Glutamatergic neuron (in vitro differentiated cells): ENCODE data around the gene PHLDB2. TPM values are rescaled to one million over a fixed set of nuclear protein-coding genes. Genes with fewer than 3 reads are reported as not detected.

Experiments used
- DNase-seq: peaks from one replicate; pipeline ENCODE4 v3.0.0; 2022
- H3K27ac Mint-ChIP-seq: one replicate; pipeline ENCODE4 v1.8.0; 2020; ENCODE audit warnings: mild to moderate bottlenecking, mixed read lengths, inconsistent platforms; ENCODE audit not compliant: unreplicated experiment
- H3K27me3 Mint-ChIP-seq: one replicate; pipeline ENCODE4 v1.8.0; 2020; ENCODE audit warnings: mild to moderate bottlenecking, moderate library complexity, mixed read lengths, inconsistent platforms; ENCODE audit not compliant: unreplicated experiment
- H3K36me3 Mint-ChIP-seq: one replicate; pipeline ENCODE4 v1.8.0; 2020; ENCODE audit warnings: mild to moderate bottlenecking, mixed read lengths, inconsistent platforms; ENCODE audit not compliant: unreplicated experiment
- H3K4me1 Mint-ChIP-seq: one replicate; pipeline ENCODE4 v1.8.0; 2020; ENCODE audit warnings: mild to moderate bottlenecking, low read depth, mixed read lengths, inconsistent platforms; ENCODE audit not compliant: unreplicated experiment
- H3K4me3 Mint-ChIP-seq: one replicate; pipeline ENCODE4 v1.8.0; 2020; ENCODE audit warnings: mild to moderate bottlenecking, mixed read lengths, inconsistent platforms; ENCODE audit not compliant: unreplicated experiment
- H3K9me3 Mint-ChIP-seq: one replicate; pipeline ENCODE4 v1.8.0; 2020; ENCODE audit warnings: mild to moderate bottlenecking, moderate library complexity, mixed read lengths, inconsistent platforms; ENCODE audit not compliant: unreplicated experiment
- total RNA-seq: library from RNA; stranded (reverse); fragmentation: NEBNext Ultra II Directional; extraction: Animal tissue kit (Norgen Biotek cat#: 25700); gene quantifications from one replicate; pipeline ENCODE4 v1.2.1, GENCODE V29; 2021; ENCODE audit not compliant: unreplicated experiment
- TF ChIP-seq, protein P1 (sequence below): fragments of 200-600 bp; sonication (generic); IDR thresholded peaks from one replicate; pipeline ENCODE4 v1.5.0; 2021; ENCODE audit not compliant: partially characterized antibody, unreplicated experiment

Gene PHLDB2
- total RNA-seq, 1 donor from 2014 or later = 18.7 TPM

DNA sequence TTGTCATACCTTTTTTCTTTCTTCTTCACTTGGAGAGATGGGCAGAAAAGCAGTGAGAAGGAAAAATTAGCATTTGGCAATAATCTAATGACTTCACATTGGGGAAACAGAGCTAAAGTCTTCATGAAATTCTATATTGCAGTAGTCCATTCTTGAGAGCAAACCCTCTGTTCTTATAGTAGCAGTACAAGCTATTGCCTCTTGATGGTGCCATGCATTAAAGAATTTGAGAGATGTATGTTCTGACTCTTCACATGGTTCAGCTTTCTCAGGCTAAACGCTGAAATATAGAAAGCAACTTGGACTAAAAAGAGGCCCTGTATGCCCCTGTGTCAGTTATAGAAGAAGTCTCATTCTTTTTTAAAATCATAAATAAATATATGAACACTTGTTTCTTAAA, 36.0 kb downstream of the PHLDB2 start:
- Mint-ChIP-seq H3K4me3 (no peak overlapping the region), H3K27me3 (peaks cover 5% of the 10 kb centered on the region), H3K36me3 (peaks cover 22% of the 10 kb centered on the region), H3K4me1 (no peaks in the 10 kb centered on the region), H3K27ac (no peak overlapping the region), H3K9me3 (peaks cover 3% of the 10 kb centered on the region)
- TF ChIP-seq, protein P1, sequence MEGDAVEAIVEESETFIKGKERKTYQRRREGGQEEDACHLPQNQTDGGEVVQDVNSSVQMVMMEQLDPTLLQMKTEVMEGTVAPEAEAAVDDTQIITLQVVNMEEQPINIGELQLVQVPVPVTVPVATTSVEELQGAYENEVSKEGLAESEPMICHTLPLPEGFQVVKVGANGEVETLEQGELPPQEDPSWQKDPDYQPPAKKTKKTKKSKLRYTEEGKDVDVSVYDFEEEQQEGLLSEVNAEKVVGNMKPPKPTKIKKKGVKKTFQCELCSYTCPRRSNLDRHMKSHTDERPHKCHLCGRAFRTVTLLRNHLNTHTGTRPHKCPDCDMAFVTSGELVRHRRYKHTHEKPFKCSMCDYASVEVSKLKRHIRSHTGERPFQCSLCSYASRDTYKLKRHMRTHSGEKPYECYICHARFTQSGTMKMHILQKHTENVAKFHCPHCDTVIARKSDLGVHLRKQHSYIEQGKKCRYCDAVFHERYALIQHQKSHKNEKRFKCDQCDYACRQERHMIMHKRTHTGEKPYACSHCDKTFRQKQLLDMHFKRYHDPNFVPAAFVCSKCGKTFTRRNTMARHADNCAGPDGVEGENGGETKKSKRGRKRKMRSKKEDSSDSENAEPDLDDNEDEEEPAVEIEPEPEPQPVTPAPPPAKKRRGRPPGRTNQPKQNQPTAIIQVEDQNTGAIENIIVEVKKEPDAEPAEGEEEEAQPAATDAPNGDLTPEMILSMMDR = no peak
- DNase-seq = no peak

DNA sequence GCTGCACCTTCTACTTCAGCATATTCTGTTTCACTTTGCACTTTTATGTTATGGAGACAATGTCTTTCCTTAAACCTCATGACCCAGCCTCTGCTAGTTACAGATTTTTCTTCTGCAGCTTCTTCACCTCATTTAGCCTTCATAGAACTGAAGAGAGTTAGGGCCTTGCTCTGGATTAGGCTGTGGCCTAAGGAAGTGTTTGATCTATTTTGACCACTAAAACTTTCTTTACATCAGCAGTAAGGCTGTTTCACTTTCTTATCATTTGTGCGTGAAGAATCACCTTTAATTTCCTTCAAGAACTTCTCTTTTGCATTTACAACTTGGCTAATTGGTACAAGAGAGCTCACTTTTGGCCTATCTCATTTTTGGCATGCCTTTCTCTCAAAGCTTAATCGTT, 40.9 kb downstream of the PHLDB2 start:
- no peak for DNase-seq
- Mint-ChIP-seq H3K27ac (no peak overlapping the region), H3K4me1 (peaks cover 4% of the 10 kb centered on the region), H3K4me3 (no peak overlapping the region), H3K36me3 (peaks cover 22% of the 10 kb centered on the region), H3K27me3 (peaks cover 3% of the 10 kb centered on the region), H3K9me3 (peaks cover 3% of the 10 kb centered on the region)
- TF ChIP-seq, protein P1 = no peak

DNA sequence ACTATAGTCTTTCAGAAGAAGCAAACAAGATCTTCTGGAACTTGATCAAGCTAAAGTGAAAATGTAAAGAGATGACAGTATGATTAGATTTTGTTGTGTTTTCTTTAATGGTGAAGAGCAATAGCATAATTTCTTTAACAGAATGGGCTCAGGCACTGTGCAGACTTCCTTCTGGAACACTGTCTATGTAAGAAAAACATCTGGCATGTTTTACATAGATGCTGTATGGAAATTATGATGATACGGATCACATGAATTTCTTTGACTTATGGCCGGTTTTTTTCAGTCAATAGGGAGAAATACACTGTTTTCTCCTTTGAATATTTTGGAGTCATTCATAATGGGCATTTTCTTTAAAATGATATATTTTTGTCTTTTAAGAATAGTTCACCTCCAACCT, 42.6 kb downstream of the PHLDB2 start:
- Mint-ChIP-seq H3K4me3 (no peak overlapping the region), H3K4me1 (peaks cover 4% of the 10 kb centered on the region), H3K27ac (no peak overlapping the region), H3K36me3 (peaks cover 22% of the 10 kb centered on the region), H3K9me3 (peaks cover 3% of the 10 kb centered on the region), H3K27me3 (peaks cover 3% of the 10 kb centered on the region)
- TF ChIP-seq, protein P1 = no peak
- DNase-seq = no peak

DNA sequence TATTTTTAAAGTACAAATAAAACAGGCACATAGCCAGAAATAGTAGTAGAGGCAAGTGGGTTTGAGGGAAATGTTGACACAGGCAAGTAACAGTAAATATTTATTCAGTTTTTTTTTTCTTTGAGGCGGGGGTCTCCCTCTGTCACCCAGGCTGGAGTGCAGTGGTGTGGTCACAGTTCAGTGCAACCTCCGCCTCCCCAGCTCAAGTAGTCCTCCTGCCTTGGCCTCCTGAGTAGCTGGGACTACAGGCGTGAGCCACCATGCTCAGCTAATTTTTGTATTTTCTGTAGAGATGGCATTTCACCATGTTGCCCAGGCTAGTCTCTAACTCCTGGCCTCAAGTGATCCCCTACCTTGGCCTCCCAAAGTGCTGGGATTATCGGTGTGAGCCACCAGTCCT, 43.5 kb downstream of the PHLDB2 start:
- Mint-ChIP-seq H3K4me1 (peaks cover 4% of the 10 kb centered on the region), H3K27me3 (peaks cover 3% of the 10 kb centered on the region), H3K36me3 (peaks cover 19% of the 10 kb centered on the region), H3K9me3 (peaks cover 3% of the 10 kb centered on the region), H3K4me3 (no peak overlapping the region), H3K27ac (no peak overlapping the region)
- DNase-seq = no peak
- TF ChIP-seq, protein P1 = no peak

DNA sequence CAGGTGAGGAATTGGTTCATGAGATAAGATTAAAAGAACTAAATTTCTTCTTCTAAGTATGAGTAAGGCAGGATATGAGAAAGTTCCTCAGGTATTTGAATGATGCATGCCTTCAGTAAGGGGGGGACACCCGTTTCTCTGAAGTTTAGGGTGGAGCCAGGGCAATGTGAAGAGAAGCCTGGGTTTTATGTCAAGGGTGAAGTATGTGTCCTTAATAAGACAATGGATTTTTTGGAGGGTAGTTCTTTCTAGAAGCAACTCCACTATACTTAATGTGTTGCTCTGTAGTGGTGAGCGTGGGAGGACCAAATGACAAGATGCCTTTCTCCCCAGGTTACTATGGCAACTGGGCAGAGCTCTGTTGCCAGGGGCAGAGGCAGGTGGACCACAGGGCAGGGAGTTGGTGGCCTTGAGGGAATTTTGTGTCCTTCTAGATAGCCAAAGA, 44.0 kb downstream of the PHLDB2 start:
- peaks cover 14% of the 10 kb centered on the region for H3K36me3 Mint-ChIP-seq
- H3K9me3 Mint-ChIP-seq = peaks cover 3% of the 10 kb centered on the region
- H3K27ac Mint-ChIP-seq = no peak overlapping the region
- peaks cover 1% of the 10 kb centered on the region for H3K27me3 Mint-ChIP-seq
- no peak overlapping the region for H3K4me3 Mint-ChIP-seq
- peaks cover 4% of the 10 kb centered on the region for H3K4me1 Mint-ChIP-seq
- no peak for DNase-seq
- TF ChIP-seq, protein P1 = no peak
